IMR-90 (cell line): ENCODE measurements around the gene GCGR. TPM values are rescaled to one million over a fixed set of nuclear protein-coding genes. Genes with fewer than 3 reads are reported as not detected.

ENCODE experiments used
- polyA plus RNA-seq, 3 experiments: library from polyadenylated mRNA; depleted of rRNA; stranded (reverse); fragments of >200 nt; gene quantifications; 2 replicates each; pipeline ENCODE4 v1.2.3, GENCODE V29; 2012; ENCODE audit warnings: low replicate concordance in 1 of 3
- total RNA-seq: library from RNA; depleted of rRNA; stranded (reverse); fragments of >200 nt; gene quantifications from 2 replicates; pipeline ENCODE4 v1.2.3, GENCODE V29; 2012
- TF ChIP-seq, protein P1 (sequence below): fragments of 150-350 bp; IDR thresholded peaks from 2 replicates; pipeline ENCODE4 v1.6.1; 2016; ENCODE audit warnings: low read depth, mild to moderate bottlenecking, low read length, moderate library complexity, borderline replicate concordance

GCGR gene
- total and polyA plus RNA-seq, 2 of the 4 experiments (the other 2 are of a cell fraction) = not detected

GRCh38 chr17:81859906-81860755 is 56.2 kb downstream of the GCGR start, which contains the start of gene P4HB (continued):
- TF ChIP-seq, protein P1, sequence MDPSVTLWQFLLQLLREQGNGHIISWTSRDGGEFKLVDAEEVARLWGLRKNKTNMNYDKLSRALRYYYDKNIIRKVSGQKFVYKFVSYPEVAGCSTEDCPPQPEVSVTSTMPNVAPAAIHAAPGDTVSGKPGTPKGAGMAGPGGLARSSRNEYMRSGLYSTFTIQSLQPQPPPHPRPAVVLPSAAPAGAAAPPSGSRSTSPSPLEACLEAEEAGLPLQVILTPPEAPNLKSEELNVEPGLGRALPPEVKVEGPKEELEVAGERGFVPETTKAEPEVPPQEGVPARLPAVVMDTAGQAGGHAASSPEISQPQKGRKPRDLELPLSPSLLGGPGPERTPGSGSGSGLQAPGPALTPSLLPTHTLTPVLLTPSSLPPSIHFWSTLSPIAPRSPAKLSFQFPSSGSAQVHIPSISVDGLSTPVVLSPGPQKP = no peak
